ENCODE results near the gene MITF.
"Not testable (repeated sequence)": the region's sequence is repeated elsewhere in the genome, so short reads cannot be mapped to it uniquely, and the experiment has no call there.

MITF gene

GRCh38 chr3:69785769-69786320 lies 46.6 kb downstream of the MITF start:
- no peak overlapping the region for H3K9ac ChIP-seq (ENCODE audit: low read length)

GRCh38 chr3:69786854-69787253 lies 47.6 kb downstream of the MITF start:
- Histone ChIP-seq H3K4me1 (ENCODE audit: control insufficient read depth, insufficient read depth, low read length) (no peaks in the 10 kb centered on the region), H3K36me3 (ENCODE audit: control insufficient read depth, insufficient read depth, low read length) (no peaks in the 10 kb centered on the region), H3K4me3 (ENCODE audit: low read length) (no peak overlapping the region), H3K9ac (ENCODE audit: low read length) (no peak overlapping the region), H3K27me3 (ENCODE audit: control insufficient read depth, insufficient read depth, low read length) (no peaks in the 10 kb centered on the region), H3K9me3 (ENCODE audit: control insufficient read depth, low read length) (no peaks in the 10 kb centered on the region)

More at GRCh38 chr3:69785769-69786320, 46.6 kb downstream of the MITF start:
- no peaks in the 10 kb centered on the region for H3K4me1 ChIP-seq (ENCODE audit: control insufficient read depth, insufficient read depth, low read length)
- H3K4me3 ChIP-seq (ENCODE audit: low read length) = no peak overlapping the region
- H3K27me3 ChIP-seq (ENCODE audit: control insufficient read depth, insufficient read depth, low read length) = no peaks in the 10 kb centered on the region
- no peaks in the 10 kb centered on the region for H3K36me3 ChIP-seq (ENCODE audit: control insufficient read depth, insufficient read depth, low read length)
- no peaks in the 10 kb centered on the region for H3K9me3 ChIP-seq (ENCODE audit: control insufficient read depth, low read length)

- Histone ChIP-seq H3K36me3 (ENCODE audit: control insufficient read depth, insufficient read depth, low read length) (no peaks in the 10 kb centered on the region), H3K4me3 (ENCODE audit: low read length) (no peak overlapping the region), H3K4me1 (ENCODE audit: control insufficient read depth, insufficient read depth, low read length) (no peaks in the 10 kb centered on the region), H3K9me3 (ENCODE audit: control insufficient read depth, low read length) (no peaks in the 10 kb centered on the region), H3K27me3 (ENCODE audit: control insufficient read depth, insufficient read depth, low read length) (no peaks in the 10 kb centered on the region), H3K9ac (ENCODE audit: low read length) (no peak overlapping the region)
Measured at GRCh38 chr3:69787436-69788168, 48.3 kb downstream of the MITF start.

DNA sequence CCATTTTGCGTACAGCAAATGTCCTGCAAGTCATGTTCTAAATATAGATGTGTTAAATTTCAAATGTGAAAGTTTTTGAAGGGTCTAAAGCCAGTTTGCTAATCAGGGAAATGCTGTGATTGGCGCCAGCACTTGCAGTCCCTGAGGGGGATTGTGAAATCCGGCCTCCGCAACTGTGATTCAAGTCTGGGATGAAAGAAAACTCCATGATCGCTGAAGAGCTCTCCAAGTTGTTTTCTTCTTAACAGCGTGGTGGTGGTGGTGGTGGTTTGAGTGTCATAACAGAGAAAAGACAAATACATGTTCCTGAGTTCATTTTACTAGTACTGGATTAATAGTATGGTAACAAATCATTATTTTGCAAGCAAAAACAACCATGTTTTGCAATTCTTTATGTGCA lies 51.8 kb downstream of the MITF start:
- Histone ChIP-seq H3K36me3 (ENCODE audit: control insufficient read depth, insufficient read depth, low read length) (no peaks in the 10 kb centered on the region), H3K27me3 (ENCODE audit: control insufficient read depth, insufficient read depth, low read length) (no peaks in the 10 kb centered on the region), H3K9ac (ENCODE audit: low read length) (no peak overlapping the region), H3K4me3 (ENCODE audit: low read length) (no peak overlapping the region), H3K4me1 (ENCODE audit: control insufficient read depth, insufficient read depth, low read length) (no peaks in the 10 kb centered on the region), H3K9me3 (ENCODE audit: control insufficient read depth, low read length) (no peaks in the 10 kb centered on the region)

DNA sequence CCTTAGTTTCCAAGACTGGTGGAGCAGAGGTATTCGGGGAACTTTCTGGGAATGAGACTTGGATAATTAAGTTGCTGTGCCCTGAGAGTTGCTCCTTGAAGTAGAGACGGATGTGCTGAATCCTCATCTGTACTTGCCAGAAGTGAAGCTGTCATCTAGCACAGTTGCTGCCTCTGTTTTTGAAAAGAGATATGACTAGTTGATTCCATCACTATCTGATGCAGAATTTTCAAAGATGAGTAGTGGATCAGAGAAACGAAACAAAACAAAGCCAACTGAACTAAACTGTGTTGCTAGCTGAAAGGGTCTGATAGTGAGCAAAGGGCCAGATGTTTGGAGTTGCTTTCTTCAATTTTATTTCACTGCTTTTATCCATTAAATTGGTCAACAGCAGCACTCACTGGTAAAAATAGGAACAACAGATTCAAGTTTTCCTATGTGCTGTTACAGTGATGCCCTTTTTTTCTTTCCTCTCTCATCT lies 52.7 kb downstream of the MITF start:
- Histone ChIP-seq H3K36me3 (ENCODE audit: control insufficient read depth, insufficient read depth, low read length) (no peaks in the 10 kb centered on the region), H3K4me1 (ENCODE audit: control insufficient read depth, insufficient read depth, low read length) (no peaks in the 10 kb centered on the region), H3K27me3 (ENCODE audit: control insufficient read depth, insufficient read depth, low read length) (no peaks in the 10 kb centered on the region), H3K9me3 (ENCODE audit: control insufficient read depth, low read length) (no peaks in the 10 kb centered on the region), H3K4me3 (ENCODE audit: low read length) (no peak overlapping the region), H3K9ac (ENCODE audit: low read length) (no peak overlapping the region)

- H3K9me3 ChIP-seq (ENCODE audit: control insufficient read depth, low read length); H3K36me3 ChIP-seq (ENCODE audit: control insufficient read depth, insufficient read depth, low read length); H3K9ac ChIP-seq (ENCODE audit: low read length); H3K4me3 ChIP-seq (ENCODE audit: low read length); H3K27me3 ChIP-seq (ENCODE audit: control insufficient read depth, insufficient read depth, low read length); H3K4me1 ChIP-seq (ENCODE audit: control insufficient read depth, insufficient read depth, low read length): not testable (repeated sequence)
Measured at GRCh38 chr3:69796126-69796525, 56.9 kb downstream of the MITF start.

DNA sequence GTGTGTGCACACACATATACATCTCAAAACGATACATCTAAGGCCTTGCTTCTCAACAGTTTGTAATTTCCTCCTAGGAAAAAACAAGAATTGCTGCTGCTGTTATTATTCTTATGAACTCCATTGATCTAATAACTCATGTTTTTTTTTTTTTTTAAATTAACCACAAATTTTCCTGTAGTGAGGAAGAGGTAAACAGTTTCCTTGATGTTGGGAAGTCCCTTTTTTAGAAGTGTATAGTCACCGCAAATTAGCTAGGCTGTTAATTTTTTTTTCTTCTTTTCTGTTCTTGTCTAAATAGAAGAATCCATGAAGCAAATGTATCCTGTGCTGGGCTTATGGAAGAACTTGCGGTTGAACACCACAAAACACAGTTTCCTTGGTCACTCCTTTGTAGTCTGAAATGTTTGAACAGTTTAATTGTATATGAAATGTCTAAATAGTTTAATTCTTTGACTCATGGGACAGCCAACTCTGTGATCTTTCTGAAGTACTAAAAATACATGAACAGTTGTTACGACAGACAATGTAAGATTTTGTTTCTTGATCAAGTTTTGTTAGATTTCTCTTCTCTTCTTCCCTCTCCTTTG lies 64.5 kb downstream of the MITF start:
- no peaks in the 10 kb centered on the region for H3K27me3 ChIP-seq (ENCODE audit: control insufficient read depth, insufficient read depth, low read length)
- H3K4me1 ChIP-seq (ENCODE audit: control insufficient read depth, insufficient read depth, low read length) = no peaks in the 10 kb centered on the region
- H3K4me3 ChIP-seq (ENCODE audit: low read length) = no peak overlapping the region
- no peaks in the 10 kb centered on the region for H3K36me3 ChIP-seq (ENCODE audit: control insufficient read depth, insufficient read depth, low read length)
- H3K9ac ChIP-seq (ENCODE audit: low read length) = no peak overlapping the region
- H3K9me3 ChIP-seq (ENCODE audit: control insufficient read depth, low read length) = no peaks in the 10 kb centered on the region

DNA sequence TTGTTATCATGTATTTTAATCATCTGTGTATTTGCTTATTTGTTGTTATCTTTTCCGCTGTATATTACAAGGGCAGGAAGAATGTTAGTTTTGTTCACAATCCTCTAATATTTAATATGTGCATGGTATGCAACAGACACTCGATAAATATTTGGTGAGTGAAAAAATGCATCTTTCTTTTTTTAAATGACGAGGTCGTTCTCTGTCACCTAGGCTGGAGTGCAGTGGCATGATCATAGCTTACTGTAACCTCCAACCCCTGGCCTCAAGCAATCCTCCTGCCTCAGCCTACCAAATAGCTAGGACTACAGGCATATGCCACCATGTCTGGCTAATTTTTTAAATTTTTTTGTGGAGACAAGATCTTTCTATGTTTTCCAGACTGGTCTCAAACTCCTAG lies 66.2 kb downstream of the MITF start:
- Histone ChIP-seq H3K27me3 (ENCODE audit: control insufficient read depth, insufficient read depth, low read length) (no peaks in the 10 kb centered on the region), H3K4me1 (ENCODE audit: control insufficient read depth, insufficient read depth, low read length) (no peaks in the 10 kb centered on the region), H3K9me3 (ENCODE audit: control insufficient read depth, low read length) (no peaks in the 10 kb centered on the region), H3K9ac (ENCODE audit: low read length) (no peak overlapping the region), H3K4me3 (ENCODE audit: low read length) (no peak overlapping the region), H3K36me3 (ENCODE audit: control insufficient read depth, insufficient read depth, low read length) (no peaks in the 10 kb centered on the region)

DNA sequence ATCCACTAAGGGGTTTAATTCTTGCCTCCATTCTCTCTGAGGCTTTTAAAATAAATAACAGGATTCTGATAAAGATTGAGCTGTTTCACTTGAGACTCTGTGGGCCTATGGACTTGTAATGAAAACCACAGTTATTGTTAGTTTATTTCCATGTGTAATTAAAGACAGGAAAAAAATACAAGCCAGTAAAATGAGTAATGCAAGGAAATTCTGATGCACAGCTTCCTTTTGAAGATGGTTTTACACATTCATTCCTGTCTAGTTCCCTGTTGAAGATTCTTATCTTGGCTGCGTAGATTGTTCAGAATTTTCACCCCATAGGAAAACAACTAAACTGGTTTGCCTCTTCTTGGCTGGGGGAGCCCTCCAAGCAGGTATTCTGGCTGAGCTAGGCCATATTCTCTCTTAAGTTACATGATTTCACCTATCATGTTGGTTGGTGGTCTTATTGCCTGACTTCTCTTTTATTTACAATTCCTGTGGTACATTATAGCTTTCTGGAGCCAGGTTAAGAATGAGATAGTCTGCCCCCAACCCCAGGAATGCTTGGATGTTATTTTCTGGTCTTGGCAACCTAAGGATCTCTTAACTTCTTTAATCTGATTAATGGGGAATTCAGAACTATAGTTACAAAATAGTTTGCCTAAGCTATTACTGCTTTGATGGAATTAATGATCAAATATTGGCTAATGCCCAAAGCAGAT lies 67.6 kb downstream of the MITF start:
- no peaks in the 10 kb centered on the region for H3K27me3 ChIP-seq (ENCODE audit: control insufficient read depth, insufficient read depth, low read length)
- H3K36me3 ChIP-seq (ENCODE audit: control insufficient read depth, insufficient read depth, low read length) = no peaks in the 10 kb centered on the region
- no peaks in the 10 kb centered on the region for H3K9me3 ChIP-seq (ENCODE audit: control insufficient read depth, low read length)
- H3K9ac ChIP-seq (ENCODE audit: low read length) = no peak overlapping the region
- no peak overlapping the region for H3K4me3 ChIP-seq (ENCODE audit: low read length)
- no peaks in the 10 kb centered on the region for H3K4me1 ChIP-seq (ENCODE audit: control insufficient read depth, insufficient read depth, low read length)

- H3K36me3 ChIP-seq (ENCODE audit: control insufficient read depth, insufficient read depth, low read length) = no peaks in the 10 kb centered on the region
- H3K9me3 ChIP-seq (ENCODE audit: control insufficient read depth, low read length) = no peaks in the 10 kb centered on the region
- no peak overlapping the region for H3K4me3 ChIP-seq (ENCODE audit: low read length)
- no peaks in the 10 kb centered on the region for H3K27me3 ChIP-seq (ENCODE audit: control insufficient read depth, insufficient read depth, low read length)
- H3K9ac ChIP-seq (ENCODE audit: low read length) = no peak overlapping the region
- no peaks in the 10 kb centered on the region for H3K4me1 ChIP-seq (ENCODE audit: control insufficient read depth, insufficient read depth, low read length)
Measured at GRCh38 chr3:69807674-69808073, 68.4 kb downstream of the MITF start.

- no peak overlapping the region for H3K4me3 ChIP-seq (ENCODE audit: low read length)
- H3K9me3 ChIP-seq (ENCODE audit: control insufficient read depth, low read length) = no peaks in the 10 kb centered on the region
- H3K9ac ChIP-seq (ENCODE audit: low read length) = no peak overlapping the region
- H3K36me3 ChIP-seq (ENCODE audit: control insufficient read depth, insufficient read depth, low read length) = no peaks in the 10 kb centered on the region
- no peaks in the 10 kb centered on the region for H3K27me3 ChIP-seq (ENCODE audit: control insufficient read depth, insufficient read depth, low read length)
- H3K4me1 ChIP-seq (ENCODE audit: control insufficient read depth, insufficient read depth, low read length) = no peaks in the 10 kb centered on the region
Measured at GRCh38 chr3:69809076-69809835, 70.0 kb downstream of the MITF start.
